Measurements from ENCODE around the gene UBIAD1. TPM values are rescaled to one million over a fixed set of nuclear protein-coding genes. Genes with fewer than 3 reads are reported as not detected.

Gene UBIAD1
- total and polyA plus RNA-seq, 2 donors (not counting 1 experiment from before 2014, with no cell fraction given) = 17.8 to 28.1 TPM

GRCh38 chr1:11331945-11332546, 59.0 kb downstream of the UBIAD1 start:
- Histone ChIP-seq H3K27me3 (replicated peaks in 1 of 4; ENCODE audit: control extremely low read depth in 1 of 4, control insufficient read depth in 3 of 4, insufficient read depth in 4 of 4, low read length in 3 of 4) (no peaks in the 10 kb centered on the region), H3K27ac (ENCODE audit: low read length in 2 of 2) (no peak overlapping the region), H3K9ac (ENCODE audit: low read length) (no peak overlapping the region), H3K4me2 (replicated peaks; ENCODE audit: low read depth, low read length, poor library complexity, severe bottlenecking) (no peak overlapping the region), H3K4me1 (ENCODE audit: control insufficient read depth in 2 of 2, insufficient read depth in 2 of 2, low read length in 2 of 2) (peaks cover 16 to 17% of the 10 kb centered on the region in 2 donors), H3K36me3 (replicated peaks in 1 of 2; ENCODE audit: control extremely low read depth in 1 of 2, control insufficient read depth in 1 of 2, extremely low read depth in 1 of 2, insufficient read depth in 2 of 2, low read length in 1 of 2) (no peaks in the 10 kb centered on the region), H3K4me3 (ENCODE audit: control extremely low read depth in 1 of 5, extremely low read depth in 1 of 5, insufficient read depth in 1 of 5, low read depth in 2 of 5, low read length in 4 of 5) (no peak overlapping the region), H4K20me1 (ENCODE audit: control insufficient read depth, insufficient read depth, low read length, poor library complexity, severe bottlenecking) (no peaks in the 10 kb centered on the region), H2AFZ (ENCODE audit: insufficient read depth, low read depth, low read length, poor library complexity, severe bottlenecking) (no peak overlapping the region), H3K9me3 (ENCODE audit: control extremely low read depth in 1 of 3, control insufficient read depth in 2 of 3, insufficient read depth in 1 of 3, low read length in 2 of 3) (no peaks in the 10 kb centered on the region), H3K79me2 (ENCODE audit: control insufficient read depth, insufficient read depth, low read length) (no peaks in the 10 kb centered on the region)
- Mint-ChIP-seq H3K4me3 (no peak overlapping the region), H3K4me1 (peaks cover 12% of the 10 kb centered on the region), H3K27ac (no peak overlapping the region), H3K27me3 (peaks cover 4% of the 10 kb centered on the region), H3K9me3 (ENCODE audit: insufficient read depth) (no peaks in the 10 kb centered on the region)
- TF ChIP-seq EZH2 (IDR thresholded peaks at IDR 0.05; ENCODE audit: borderline replicate concordance, insufficient read depth, low read depth, low read length, poor library complexity, severe bottlenecking) = no peak
- no peak for TF ChIP-seq CTCF (IDR thresholded peaks at IDR 0.05)
- ATAC-seq (ENCODE audit: low read depth) (no peak), DNase-seq (no peak)
- WGBS (ENCODE audit: insufficient coverage) = 98% methylated on average over 8 of the region's 13 CpGs
- intact Hi-C loops (cut with micrococcal nuclease) = no loop called here
- CTCF ChIA-PET = interaction anchor here (0.6 to 1.2 kb wide), 2 partner anchors 314 to 378 kb away, joined by 3 to 4 read pairs; no protein-coding TSS in a partner anchor
- POLR2A ChIA-PET = no interaction called here

- POLR2A ChIA-PET = no interaction called here
- TF ChIP-seq CTCF (IDR thresholded peaks at IDR 0.05) = no peak
- TF ChIP-seq EZH2 (IDR thresholded peaks at IDR 0.05; ENCODE audit: borderline replicate concordance, insufficient read depth, low read depth, low read length, poor library complexity, severe bottlenecking) = no peak
- intact Hi-C loops (cut with micrococcal nuclease) = no loop called here
- CTCF ChIA-PET = interaction anchor here (0.7 kb wide), 1 partner anchor 205 kb away, joined by 3 read pairs; no protein-coding TSS in a partner anchor
- Mint-ChIP-seq H3K4me1 (peaks cover 15% of the 10 kb centered on the region), H3K4me3 (no peak overlapping the region), H3K27me3 (peaks cover 12% of the 10 kb centered on the region), H3K27ac (no peak overlapping the region), H3K9me3 (ENCODE audit: insufficient read depth) (no peaks in the 10 kb centered on the region)
- ATAC-seq (ENCODE audit: low read depth) (no peak), DNase-seq (no peak)
- WGBS (ENCODE audit: insufficient coverage) = 69% methylated on average over 3 of the region's 7 CpGs
- Histone ChIP-seq H4K20me1 (ENCODE audit: control insufficient read depth, insufficient read depth, low read length, poor library complexity, severe bottlenecking) (no peaks in the 10 kb centered on the region), H3K27me3 (replicated peaks in 1 of 4; ENCODE audit: control extremely low read depth in 1 of 4, control insufficient read depth in 3 of 4, insufficient read depth in 4 of 4, low read length in 3 of 4) (peaks cover 0 to 5% (median 2%) of the 10 kb centered on the region in 4 experiments), H3K36me3 (replicated peaks in 1 of 2; ENCODE audit: control extremely low read depth in 1 of 2, control insufficient read depth in 1 of 2, extremely low read depth in 1 of 2, insufficient read depth in 2 of 2, low read length in 1 of 2) (no peaks in the 10 kb centered on the region), H3K9ac (ENCODE audit: low read length) (no peak overlapping the region), H2AFZ (ENCODE audit: insufficient read depth, low read depth, low read length, poor library complexity, severe bottlenecking) (no peak overlapping the region), H3K4me1 (ENCODE audit: control insufficient read depth in 2 of 2, insufficient read depth in 2 of 2, low read length in 2 of 2) (peaks cover 16 to 23% of the 10 kb centered on the region in 2 donors), H3K27ac (ENCODE audit: low read length in 2 of 2) (no peak overlapping the region), H3K4me2 (replicated peaks; ENCODE audit: low read depth, low read length, poor library complexity, severe bottlenecking) (no peak overlapping the region), H3K4me3 (ENCODE audit: control extremely low read depth in 1 of 5, extremely low read depth in 1 of 5, insufficient read depth in 1 of 5, low read depth in 2 of 5, low read length in 4 of 5) (no peak overlapping the region), H3K9me3 (ENCODE audit: control extremely low read depth in 1 of 3, control insufficient read depth in 2 of 3, insufficient read depth in 1 of 3, low read length in 2 of 3) (no peaks in the 10 kb centered on the region), H3K79me2 (ENCODE audit: control insufficient read depth, insufficient read depth, low read length) (no peaks in the 10 kb centered on the region)
Observed at GRCh38 chr1:11333631-11334030, 60.6 kb downstream of the UBIAD1 start.
